Daoy (cell line): ENCODE data around the gene EHMT2. TPM values are rescaled to one million over a fixed set of nuclear protein-coding genes. Genes with fewer than 3 reads are reported as not detected.
"Not testable (repeated sequence)": the region's sequence is repeated elsewhere in the genome, so short reads cannot be mapped to it uniquely, and the experiment has no call there.

ENCODE experiments used
- DNase-seq: peaks from one replicate; pipeline ENCODE4 v3.0.0-alpha.2; 2015; ENCODE audit warnings: low read depth
- total RNA-seq: library from RNA; depleted of rRNA; stranded (reverse); fragments of >200 nt; shearing (Covaris generic); gene quantifications from 2 replicates; pipeline ENCODE4 v1.2.3, GENCODE V29; 2014

Gene EHMT2
- total RNA-seq, 1 experiment from 2014 or later: 80.6 TPM

DNA sequence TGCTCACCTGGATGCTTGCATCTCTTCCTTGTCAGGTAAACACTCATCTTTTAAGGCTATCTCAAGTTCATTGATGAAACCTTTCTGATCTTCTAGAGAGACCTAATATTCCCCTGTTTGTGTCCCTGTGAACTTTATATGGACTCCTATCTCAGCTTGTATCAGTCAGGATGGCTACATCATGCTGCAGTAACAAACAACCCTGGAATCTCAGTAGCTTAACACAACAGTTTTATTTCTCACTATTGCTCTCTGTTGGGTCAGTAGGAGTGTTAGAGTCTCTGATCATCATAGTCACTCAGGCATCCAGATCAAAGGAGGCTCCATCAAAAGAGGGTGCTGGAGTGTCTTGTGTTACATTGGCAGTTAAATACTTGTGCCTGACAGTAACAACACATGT is 17.9 kb upstream of the EHMT2 start:
- DNase-seq: no peak

DNA sequence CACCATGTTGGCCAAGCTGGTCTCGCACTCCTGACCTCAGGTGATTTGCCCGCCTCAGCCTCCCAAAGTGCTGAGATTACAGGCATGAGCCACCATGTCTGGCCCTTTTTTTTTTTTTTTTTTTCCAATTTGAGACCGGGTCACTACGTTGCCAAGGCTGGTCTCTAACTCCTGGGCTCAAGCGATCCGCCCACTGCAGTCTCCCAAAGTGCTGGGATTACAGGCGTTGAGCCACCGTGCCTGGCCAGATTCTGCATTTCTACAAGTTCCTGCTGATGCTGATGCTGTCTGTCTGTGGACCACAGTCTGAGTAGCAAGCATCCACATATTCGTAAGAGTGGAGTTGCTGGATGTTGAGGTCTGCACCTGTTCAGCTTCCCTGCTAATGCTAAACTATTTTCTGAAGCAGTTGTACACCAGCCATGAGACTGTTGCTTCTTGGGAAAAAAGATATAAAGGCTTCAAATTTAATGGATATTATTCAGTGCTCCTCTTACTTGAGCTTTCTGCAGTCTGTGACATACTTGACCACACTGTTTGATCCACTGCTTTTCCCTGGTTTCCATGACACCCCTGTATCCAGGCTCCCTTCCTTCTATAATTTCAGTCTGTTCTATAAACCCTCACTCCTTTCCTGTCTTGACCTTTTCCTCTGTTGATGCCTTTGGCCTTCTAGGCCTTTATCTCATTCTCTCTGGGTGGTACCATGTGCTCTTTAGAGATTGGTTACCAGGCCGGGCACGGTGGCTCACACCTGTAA is 14.5 kb upstream of the EHMT2 start:
- no peak for DNase-seq

DNA sequence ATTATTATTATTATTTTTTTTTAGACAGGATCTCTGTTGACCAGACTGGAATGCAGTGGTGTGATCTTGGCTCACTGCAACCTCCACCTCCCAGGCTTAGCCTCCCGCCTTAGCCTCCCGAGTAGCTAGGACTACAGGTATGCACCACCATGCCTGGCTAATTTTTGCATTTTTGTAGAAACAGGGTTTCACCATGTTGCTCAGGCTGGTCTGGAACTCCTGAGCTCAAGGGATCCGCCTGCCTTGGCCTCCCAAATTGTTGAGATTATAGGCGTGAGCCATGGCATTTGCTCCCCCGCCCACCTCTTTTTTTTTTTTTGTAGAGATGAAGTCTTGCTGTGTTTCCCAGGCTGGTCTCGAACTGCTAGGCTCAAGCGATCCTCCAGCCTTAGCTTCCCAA is 11.8 kb upstream of the EHMT2 start:
- DNase-seq: not testable (repeated sequence)

DNA sequence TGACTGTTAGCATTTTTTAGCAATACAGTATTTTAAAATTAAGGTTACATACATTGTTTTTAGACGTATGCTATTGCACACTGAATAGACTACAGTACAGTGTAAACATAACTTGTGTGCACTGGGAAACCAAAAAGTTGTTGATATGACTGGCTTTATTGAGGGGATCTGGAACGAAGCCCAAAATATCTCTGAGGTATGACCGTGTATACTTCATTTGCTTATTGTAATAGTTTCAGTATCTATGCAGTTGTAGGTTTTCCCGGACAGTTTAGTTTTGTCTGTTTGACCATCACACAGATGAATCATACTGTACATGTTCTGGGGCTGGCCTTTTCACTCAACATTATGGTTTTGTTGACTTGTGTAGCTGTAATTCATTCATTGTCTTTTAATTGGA is 11.3 kb upstream of the EHMT2 start:
- peak; percentile 55 for DNase-seq

DNA sequence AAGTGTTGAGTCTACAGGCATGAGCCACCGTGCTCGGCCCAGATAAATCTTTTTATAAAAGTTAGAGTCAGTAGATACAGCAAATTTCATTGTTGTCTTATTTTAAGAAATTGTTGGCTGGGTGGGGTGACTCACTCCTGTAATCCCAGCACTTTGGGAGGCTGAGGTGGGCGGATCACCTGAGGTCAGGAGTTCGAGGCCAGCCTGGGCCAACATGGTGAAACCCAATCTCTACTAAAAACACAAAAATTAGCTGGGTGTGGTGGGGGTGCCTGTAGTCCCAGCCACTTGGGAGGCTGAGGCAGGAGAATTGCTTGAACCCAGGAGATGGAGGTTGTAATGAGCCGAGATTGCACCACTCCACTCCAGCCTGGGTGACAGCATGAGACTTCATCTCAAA is 10.8 kb upstream of the EHMT2 start:
- DNase-seq: not testable (repeated sequence)

DNA sequence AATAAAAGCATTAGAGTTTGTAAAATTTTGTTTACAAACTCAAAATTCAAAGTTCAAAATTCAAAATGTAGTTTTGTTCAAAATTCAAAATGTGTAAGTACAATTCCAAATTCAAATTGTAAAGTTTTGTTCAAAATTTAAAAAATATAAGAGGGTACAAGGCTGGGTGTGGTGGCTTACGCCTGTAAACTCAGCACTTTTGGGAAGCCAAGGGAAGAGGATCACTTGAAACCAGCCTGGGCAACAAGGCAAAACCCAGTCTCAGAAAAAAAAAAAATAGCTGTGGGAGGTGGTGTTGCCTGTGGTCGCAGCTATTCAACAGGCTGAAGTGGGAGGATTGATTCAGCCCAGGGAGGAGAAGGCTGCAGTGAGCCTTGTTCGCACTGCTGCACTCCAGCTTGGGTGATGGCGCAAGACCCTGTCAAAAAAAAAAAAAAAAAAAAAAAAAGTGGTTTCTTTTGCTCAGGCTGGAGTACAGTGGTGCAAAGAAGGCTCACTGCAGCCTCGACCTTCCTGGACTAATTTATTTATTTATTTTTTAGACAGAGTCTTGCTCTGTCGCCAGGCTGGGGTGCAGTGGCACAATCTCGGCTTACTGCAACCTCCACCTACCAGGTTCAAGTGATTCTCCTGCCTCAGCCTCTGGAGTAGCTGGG is 9.8 kb upstream of the EHMT2 start:
- peak; percentile 88 for DNase-seq

DNA sequence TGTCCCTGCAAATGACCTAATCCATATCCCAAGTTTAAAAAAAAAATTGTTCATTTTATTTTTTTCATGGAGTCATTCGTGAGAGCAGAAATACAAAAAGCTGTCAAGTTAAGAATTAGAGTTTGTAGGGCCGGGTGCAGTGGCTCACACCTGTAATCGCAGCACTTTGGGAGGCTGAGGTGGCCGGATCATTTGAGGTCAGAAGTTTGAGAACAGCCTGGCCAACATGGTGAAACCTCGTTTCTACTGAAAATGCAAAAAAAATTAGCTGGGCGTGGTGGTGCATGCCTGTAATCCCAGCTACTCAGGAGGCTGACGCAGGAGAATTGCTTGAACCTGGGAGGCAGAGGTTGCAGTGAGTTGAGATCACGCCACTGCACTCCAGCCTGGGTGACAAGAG is 9.2 kb upstream of the EHMT2 start:
- not testable (repeated sequence) for DNase-seq

DNA sequence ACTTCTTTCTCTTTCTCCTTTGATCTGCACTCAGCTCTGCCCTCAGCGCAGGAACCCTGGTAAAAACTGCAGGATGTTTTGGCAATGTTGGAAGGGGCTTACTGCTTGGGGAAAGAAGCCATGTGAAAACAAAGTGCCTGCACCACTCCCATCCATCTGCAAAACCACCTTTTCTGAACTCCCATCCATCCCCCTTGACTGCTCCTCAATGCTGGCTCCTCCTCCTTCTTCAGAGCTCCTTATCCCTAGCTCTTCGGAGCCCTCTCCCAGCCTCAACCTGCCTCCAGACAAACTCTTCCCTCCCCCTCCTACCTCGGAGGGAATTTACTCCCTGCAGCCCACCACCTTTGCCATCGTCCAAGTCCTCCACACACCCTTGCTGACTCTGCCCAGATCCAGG is 8.6 kb upstream of the EHMT2 start:
- no peak for DNase-seq

DNA sequence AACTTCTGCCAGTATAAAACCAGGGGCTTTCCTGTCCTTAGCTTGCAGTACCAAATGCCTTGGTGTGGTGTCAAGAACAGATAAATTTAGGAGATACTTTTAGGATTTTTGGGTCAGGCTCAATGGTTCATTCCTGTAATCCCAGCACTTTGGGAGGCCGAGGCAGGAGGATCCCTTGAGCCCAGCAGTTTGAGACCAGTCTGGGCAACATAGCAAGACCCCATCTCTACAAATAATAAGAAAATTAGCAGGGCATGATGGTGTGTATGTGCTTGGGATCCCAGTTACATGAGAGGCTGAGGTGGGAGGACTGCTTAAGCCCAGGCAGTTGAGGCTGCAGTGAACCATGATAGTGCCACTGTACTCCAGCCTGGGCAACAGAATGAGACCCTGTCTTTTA is 7.5 kb upstream of the EHMT2 start:
- DNase-seq: no peak

DNA sequence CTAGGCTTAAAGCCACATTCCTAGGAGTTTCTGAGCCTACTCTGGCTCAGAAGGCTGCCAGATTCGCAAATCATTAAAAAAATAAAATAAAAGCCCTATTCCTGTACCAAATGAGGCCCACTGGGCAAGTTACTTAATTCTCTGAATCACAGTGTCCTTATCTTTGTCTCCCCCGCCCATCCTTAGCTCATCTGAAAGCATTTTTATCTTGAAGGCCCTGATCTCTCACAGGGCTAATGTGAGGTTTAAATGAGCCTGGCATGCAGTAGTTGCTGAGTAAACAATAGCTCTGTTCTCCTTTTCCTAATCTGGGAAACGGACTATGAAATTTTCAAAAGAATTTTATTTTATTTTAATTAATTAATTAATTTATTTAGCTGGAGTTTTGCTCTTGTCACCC is 6.5 kb upstream of the EHMT2 start:
- no peak for DNase-seq

DNA sequence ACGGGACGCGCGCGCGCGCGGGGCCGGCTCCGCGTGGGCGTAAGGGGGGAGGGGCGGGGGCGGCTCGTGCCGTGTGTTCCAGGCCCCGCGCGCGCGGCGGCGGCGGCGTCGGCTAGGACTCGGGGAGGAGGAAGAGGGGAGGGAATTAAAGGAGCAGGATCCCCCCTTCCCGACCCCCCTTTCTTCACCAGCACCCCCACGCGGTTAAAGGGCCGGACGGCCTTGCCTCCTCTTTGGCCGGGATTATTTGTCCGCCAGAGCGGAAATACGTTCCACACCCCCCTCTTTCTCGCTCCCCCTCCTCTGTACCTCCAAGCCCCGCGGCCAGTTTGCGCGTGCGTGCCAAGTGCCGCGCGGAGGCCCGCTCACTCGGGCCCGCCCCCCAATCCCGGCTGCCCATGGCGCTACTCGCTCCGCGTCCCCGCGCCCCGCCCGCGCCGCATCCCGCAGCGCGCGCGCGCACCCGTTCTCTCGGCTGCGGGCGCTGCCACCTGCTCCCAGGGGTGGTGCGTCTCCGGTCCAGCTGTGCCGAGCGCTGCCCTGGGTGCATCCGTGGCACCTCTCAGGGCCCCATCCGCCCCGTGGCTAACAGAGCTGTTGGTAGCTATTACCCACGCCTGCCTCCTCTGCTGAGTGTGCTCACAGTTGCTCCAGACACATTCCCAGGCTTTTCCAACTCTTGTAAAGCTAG is 4.6 kb upstream of the EHMT2 start, which contains the start of gene ZBTB12:
TSS of gene ZBTB12 (minus strand) at position 134 of the 691 bp plus-strand sequence. CDS start 781 bp downstream, outside the sequence.
- DNase-seq: peak; percentile 97

DNA sequence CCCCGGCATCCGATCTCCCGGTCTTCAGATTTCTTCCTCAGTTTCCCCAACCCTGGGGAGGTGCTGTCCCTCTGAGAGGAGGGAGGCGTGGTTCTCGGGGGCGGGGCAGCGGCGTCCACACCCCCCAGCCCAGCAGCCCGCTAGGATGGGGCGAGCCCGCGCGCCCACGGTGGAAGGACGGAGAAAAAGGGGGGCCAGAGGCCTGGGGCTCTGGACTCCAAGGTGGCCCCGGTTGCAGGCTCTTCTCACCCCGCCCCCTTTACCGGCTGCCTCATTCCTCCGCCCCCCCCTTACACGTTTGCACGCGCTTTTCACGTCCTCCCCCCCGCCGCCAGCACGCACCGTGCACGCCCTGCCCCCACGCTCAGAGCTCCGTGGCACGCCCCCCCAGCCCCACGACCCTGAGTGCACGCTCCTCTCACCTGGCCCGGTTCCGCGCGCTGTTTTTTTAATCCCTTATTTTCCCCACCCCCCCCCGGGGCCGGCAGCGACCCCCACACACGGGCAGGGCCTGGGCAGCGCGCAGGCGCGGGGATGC is 4.0 kb upstream of the EHMT2 start:
- peak; percentile 66 for DNase-seq

DNA sequence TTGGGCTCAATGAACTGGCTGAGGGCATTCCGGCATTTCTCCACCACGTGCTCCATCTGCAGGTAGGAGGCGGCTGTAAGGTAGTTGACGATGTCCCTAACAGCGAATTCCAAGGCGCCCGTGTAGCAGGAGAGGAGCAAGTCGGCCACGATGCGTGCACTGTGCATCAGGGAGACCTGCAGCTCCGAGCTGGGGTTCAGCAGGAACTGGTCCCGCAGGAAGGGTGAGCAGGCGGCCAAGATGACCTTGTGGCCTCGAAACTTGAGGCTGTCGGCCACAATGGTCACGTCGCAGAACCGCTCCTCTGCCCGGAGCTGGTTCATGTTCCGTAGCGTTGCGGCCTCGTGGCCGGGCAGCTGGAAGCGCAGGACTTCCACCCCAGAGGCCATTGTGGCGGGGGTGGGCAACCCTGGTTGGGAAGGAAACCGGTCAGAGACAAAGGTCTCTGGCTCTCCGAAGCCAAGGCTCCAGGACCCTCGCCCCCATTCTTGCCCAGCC is 3.5 kb upstream of the EHMT2 start:
- DNase-seq: no peak

DNA sequence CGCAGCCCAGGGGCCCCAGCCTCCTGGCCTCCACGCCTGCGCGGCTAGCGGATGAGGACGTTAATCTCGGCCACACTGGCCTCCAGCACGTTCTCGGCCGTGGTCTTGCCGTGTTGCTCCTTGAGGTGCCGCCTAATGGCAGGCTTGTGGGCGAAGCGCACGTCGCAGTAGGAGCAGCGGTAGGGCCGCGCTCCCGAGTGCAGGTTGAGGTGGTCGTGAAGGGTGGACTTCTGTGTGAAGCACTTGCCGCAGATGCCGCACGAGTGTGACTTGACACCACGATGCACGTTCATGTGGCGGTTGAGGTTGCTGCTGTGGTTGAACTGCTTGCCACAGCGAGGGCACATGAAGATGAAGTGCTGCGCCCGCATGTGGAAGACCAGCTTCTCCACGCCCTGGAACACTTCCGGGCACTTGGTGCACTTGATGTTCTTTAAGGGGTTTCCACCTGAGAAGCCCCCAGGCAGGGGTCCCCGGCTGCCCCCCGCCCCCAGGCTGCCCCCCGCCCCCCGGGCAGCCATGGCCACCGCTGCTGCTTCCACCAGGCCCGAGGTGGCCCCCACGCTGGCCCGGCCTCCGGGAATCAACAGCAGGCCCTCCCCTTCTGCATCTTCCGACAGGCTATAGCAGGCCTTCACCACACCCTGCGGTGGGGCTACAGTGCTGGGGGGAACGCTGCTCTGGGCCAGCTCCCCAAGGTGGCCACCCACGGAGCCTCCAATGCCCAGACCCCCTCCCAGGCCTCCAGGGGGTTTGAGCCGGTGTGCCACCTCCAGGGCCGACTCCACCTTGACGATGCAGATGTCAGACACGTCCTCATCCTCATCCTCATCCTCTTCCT is 2.6 kb upstream of the EHMT2 start:
- no peak for DNase-seq

DNA sequence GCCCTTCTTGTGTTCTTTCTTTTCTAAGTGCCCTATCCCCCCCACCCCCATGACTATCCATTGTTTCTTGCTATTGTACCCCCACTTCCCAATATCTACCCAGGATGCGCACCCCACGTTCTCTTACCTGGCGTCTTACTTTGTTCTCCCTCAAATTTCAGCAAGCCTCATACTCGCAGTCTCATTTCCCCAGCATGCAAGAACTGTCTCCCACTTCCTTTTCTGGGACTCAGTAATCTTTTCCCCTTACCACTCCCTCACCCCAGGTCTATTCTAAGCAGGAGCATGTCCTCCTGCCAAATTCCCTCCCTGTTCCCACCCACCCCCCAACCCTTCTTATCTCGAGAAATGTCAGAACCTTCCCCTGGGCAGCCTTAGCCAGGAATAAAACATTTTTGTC is 1.7 kb upstream of the EHMT2 start:
- DNase-seq: no peak

DNA sequence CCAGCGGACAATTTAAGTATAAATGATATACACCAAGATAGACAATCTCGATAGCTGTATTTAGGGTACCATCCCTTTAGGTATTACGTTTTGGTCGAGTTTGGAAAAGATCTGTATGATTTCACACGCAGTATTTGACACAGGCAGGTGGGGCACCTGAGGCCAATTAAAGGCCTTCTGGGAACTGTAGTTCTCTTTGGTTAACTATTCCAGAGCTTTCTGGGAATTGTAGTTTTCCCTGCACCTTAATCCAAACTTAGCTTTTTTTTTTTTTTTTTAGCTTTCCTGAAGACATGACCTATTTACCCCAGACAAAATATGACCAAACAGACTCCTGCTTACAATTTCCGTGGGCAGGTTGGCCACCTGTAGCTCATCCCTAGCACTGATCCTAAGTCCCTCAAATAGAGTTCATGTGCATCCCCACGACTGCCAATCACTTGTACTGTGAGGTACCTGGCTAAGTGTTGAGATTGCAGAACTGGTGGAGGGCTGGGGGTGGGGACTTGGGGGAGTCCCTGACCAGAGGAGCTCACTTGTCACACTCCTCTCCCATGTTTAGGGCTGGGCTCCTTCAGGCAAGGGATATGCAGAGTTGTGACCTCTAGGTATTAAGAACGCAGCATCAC is 999 bp upstream of the EHMT2 start:
- DNase-seq: peak; percentile 43

DNA sequence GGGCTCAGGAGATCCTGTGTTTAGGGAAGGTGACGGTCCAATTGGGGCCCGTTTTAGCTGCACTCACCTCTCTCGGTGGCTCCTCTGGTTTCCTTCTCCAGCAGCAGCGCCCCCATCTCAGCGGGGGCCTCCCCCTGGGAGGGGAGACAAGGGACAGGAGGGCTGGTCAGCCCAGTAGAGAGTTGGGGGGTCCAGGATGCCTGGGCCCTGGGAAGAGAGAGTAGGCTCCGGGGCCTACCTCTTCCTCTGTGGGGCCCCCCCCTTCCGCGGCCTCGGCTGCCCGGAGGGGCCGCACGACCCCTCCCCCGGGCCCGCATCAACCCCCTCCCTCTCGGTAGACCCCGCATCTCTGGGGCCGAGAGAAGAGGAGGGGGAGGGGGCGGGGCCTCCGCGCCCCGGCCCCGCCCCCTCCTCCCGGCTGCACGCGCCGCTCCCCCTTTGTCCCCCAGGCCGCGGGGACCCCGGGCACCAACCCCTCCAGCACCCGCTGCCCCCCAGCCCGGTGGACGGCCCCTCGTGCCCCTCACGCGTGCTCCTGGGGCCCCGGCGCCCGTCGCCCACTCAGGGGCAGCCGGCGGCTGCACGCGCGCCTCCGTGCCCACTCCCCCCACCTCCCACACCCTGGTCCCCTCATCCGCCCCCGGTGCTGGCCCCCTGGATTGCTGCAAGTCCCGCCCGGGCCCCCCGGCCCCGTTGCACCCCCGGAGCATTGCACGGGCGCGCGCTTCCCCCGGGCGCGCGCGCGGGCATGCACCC is 464 bp downstream of the EHMT2 start:
- no peak for DNase-seq

DNA sequence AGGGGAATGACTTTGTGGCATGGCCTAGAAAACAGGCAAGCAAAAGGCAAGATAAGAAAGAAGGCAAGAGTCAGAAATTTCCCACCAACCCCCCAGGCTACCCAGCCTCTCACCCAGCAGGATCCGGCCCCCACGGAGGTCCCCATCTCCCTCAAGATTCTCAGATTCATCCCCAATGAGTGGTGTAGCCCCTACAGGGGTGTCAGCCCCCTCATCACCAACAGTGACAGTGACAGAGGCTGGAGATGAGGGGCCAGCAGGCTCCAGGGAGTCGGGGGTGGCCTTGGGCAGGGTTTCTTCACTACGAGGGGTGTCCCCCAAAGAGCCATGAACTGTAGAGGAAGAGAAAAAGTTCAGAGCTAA is 1.0 kb downstream of the EHMT2 start:
- DNase-seq: no peak

DNA sequence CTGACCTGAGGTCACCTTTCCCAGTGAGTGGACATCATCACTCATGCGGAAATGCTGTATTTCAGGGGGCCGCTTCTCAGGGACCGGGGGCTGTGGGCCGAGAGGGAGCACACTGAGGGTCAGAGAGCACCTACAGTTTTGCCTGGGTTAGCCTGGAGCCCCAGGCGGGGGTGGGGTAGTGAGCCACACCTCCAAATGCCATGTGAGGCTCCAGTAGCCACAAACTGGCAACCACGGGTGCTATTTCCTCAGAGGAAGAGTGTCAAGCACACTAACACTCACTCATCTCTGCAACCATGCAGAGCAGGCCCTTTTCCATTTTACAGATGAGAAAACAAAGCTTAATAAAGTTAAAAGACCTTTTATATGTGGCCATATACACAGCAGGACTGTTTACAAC is 4.7 kb downstream of the EHMT2 start:
- no peak for DNase-seq

DNA sequence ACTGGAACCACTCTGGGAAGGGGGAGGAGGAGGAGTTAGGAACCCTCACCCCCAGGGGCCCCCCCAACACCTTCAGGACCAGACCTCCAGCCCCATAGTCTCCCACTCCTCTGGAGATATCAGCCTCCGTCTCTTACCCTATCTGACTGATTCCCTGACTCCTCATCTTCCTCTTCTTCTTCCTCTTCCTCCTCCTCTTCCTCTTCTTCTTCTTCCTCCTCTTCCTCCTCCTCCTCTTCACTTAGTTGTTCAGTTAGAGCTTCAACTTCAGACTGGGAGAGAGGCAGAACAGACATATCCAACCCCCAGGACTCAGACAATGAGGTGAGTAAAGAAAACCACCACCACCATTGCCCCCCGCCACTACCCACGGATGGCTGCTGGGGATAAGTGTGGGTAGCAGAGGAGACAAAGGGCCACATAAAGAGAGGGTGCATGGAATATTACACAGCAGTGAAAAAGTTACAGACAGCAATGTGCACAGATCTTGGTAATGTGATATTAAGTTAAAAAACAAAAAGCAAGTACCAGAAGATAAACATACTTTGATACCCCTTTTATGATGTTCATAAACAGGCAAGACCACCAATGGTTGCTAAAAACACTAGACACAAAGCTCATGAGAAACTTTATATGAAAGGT is 8.0 kb downstream of the EHMT2 start:
- DNase-seq: no peak
